Measurements from ENCODE around the gene MYLIP.
"Not testable (repeated sequence)": the region's sequence is repeated elsewhere in the genome, so short reads cannot be mapped to it uniquely, and the experiment has no call there.

MYLIP gene

GRCh38 chr6:16176600-16176999 lies 47.7 kb downstream of the MYLIP start:
- DNase-seq: not testable (repeated sequence)

- DNase-seq: no peak
Observed at GRCh38 chr6:16177881-16178280, 49.0 kb downstream of the MYLIP start.

- DNase-seq: no peak
Observed at GRCh38 chr6:16178351-16178750, 49.5 kb downstream of the MYLIP start.

GRCh38 chr6:16179063-16179462 lies 50.2 kb downstream of the MYLIP start:
- no peak for DNase-seq

GRCh38 chr6:16179970-16180431 lies 51.1 kb downstream of the MYLIP start:
- peak; percentile 27 for DNase-seq

GRCh38 chr6:16180696-16181438 lies 52.0 kb downstream of the MYLIP start:
- no peak for DNase-seq

GRCh38 chr6:16181439-16182297 lies 52.8 kb downstream of the MYLIP start:
- no peak for DNase-seq

GRCh38 chr6:16183187-16183664 lies 54.3 kb downstream of the MYLIP start:
- DNase-seq: no peak

- no peak for DNase-seq
Observed at GRCh38 chr6:16184129-16184528, 55.2 kb downstream of the MYLIP start.

- DNase-seq: no peak
Observed at GRCh38 chr6:16184551-16184950, 55.7 kb downstream of the MYLIP start.

- DNase-seq: no peak
Observed at GRCh38 chr6:16187176-16187575, 58.3 kb downstream of the MYLIP start.

- DNase-seq: no peak
Observed at GRCh38 chr6:16190214-16190613, 61.3 kb downstream of the MYLIP start.

- no peak for DNase-seq
Observed at GRCh38 chr6:16196260-16196983, 67.5 kb downstream of the MYLIP start.

- DNase-seq: no peak
Observed at GRCh38 chr6:16196984-16197546, 68.2 kb downstream of the MYLIP start.
